Measurements from ENCODE around the gene PIK3AP1.

PIK3AP1 gene

GRCh38 chr10:96667401-96667800 is 52.9 kb downstream of the PIK3AP1 start:
- DNase-seq = no peak

- DNase-seq = no peak
Measured at GRCh38 chr10:96666741-96667140, 53.6 kb downstream of the PIK3AP1 start.

- DNase-seq = no peak
Measured at GRCh38 chr10:96665306-96665705, 55.0 kb downstream of the PIK3AP1 start.

GRCh38 chr10:96664563-96664962 is 55.8 kb downstream of the PIK3AP1 start:
- DNase-seq = no peak

GRCh38 chr10:96663797-96664196 is 56.5 kb downstream of the PIK3AP1 start:
- no peak for DNase-seq

- no peak for DNase-seq
Measured at GRCh38 chr10:96661632-96662031, 58.7 kb downstream of the PIK3AP1 start.

- DNase-seq = no peak
Measured at GRCh38 chr10:96660297-96660696, 60.0 kb downstream of the PIK3AP1 start.

- DNase-seq = no peak
Measured at GRCh38 chr10:96658844-96659243, 61.5 kb downstream of the PIK3AP1 start.

- DNase-seq = no peak
Measured at GRCh38 chr10:96657385-96657784, 62.9 kb downstream of the PIK3AP1 start.

- no peak for DNase-seq
Measured at GRCh38 chr10:96656839-96657238, 63.5 kb downstream of the PIK3AP1 start.

GRCh38 chr10:96656198-96656577 is 64.1 kb downstream of the PIK3AP1 start:
- no peak for DNase-seq

- DNase-seq = no peak
Measured at GRCh38 chr10:96655461-96656197, 64.7 kb downstream of the PIK3AP1 start.

- DNase-seq = no peak
Measured at GRCh38 chr10:96651998-96652431, 68.3 kb downstream of the PIK3AP1 start.

- no peak for DNase-seq
Measured at GRCh38 chr10:96650958-96651357, 69.4 kb downstream of the PIK3AP1 start.

GRCh38 chr10:96648297-96648696 is 72.0 kb downstream of the PIK3AP1 start:
- no peak for DNase-seq

- no peak for DNase-seq
Measured at GRCh38 chr10:96647466-96647865, 72.8 kb downstream of the PIK3AP1 start.

- no peak for DNase-seq
Measured at GRCh38 chr10:96646751-96647166, 73.6 kb downstream of the PIK3AP1 start.

GRCh38 chr10:96646301-96646700 is 74.0 kb downstream of the PIK3AP1 start:
- no peak for DNase-seq

- no peak for DNase-seq
Measured at GRCh38 chr10:96645191-96645721, 75.1 kb downstream of the PIK3AP1 start.

GRCh38 chr10:96643920-96644319 is 76.4 kb downstream of the PIK3AP1 start:
- no peak for DNase-seq

- DNase-seq = no peak
Measured at GRCh38 chr10:96642973-96643372, 77.3 kb downstream of the PIK3AP1 start.

GRCh38 chr10:96642530-96642929 is 77.8 kb downstream of the PIK3AP1 start:
- DNase-seq = no peak

- DNase-seq = no peak
Measured at GRCh38 chr10:96641396-96642295, 78.7 kb downstream of the PIK3AP1 start.

- no peak for DNase-seq
Measured at GRCh38 chr10:96639899-96640298, 80.4 kb downstream of the PIK3AP1 start.
